Fibroblast of lung (primary cell): ENCODE results near the gene COX5B.

Source experiments
- CTCF ChIP-seq, 2 donors: IDR thresholded peaks in 1 of 2; conservative IDR thresholded peaks in 1 of 2; 1 replicate in 1 of 2; 2 replicates in 1 of 2; pipeline ENCODE4 v1.5.1; 2011 to 2012; ENCODE audit warnings: low read length in 2 of 2, control low read depth in 1 of 2, inconsistent platforms in 1 of 2, low read depth in 1 of 2, mild to moderate bottlenecking in 1 of 2
- EZH2 ChIP-seq: IDR thresholded peaks from 2 replicates; pipeline ENCODE4 v1.5.1; 2012; ENCODE audit warnings: low read length, control low read depth, mild to moderate bottlenecking; ENCODE audit errors: missing control alignments

- TF ChIP-seq CTCF (conservative IDR thresholded peaks at IDR 0.05 in 1 of 2, IDR thresholded peaks at IDR 0.05 in 1 of 2; ENCODE audit: low read depth in 1 of 2, low read length in 2 of 2): no peak
- no peak for TF ChIP-seq EZH2
Observed at GRCh38 chr2:97663626-97663961, 17.7 kb downstream of the COX5B start.
